Stimulated activated CD8-positive, alpha-beta memory T cell treated with anti-CD3 and anti-CD28 coated beads, Interleukin-4, amount 100 ng/mL, for 24 hours (primary cell): Measurements from ENCODE around the gene SRRM4.
"Not testable (repeated sequence)": the region's sequence is repeated elsewhere in the genome, so short reads cannot be mapped to it uniquely, and the experiment has no call there.

Source experiments
- DNase-seq: peaks from one replicate; pipeline ENCODE4 v3.0.0-alpha.2; 2020; ENCODE audit warnings: low read depth

SRRM4 gene

GRCh38 chr12:118981285-118982211 is at the start of gene SRRM4:
SRRM4 (plus strand) TSS chr12:118981541; CDS start chr12:118981883, 342 bp downstream.
- DNase-seq: no peak

GRCh38 chr12:118946256-118946655 is 35.1 kb upstream of the SRRM4 start:
- no peak for DNase-seq

GRCh38 chr12:118958520-118958919 is 22.8 kb upstream of the SRRM4 start:
- no peak for DNase-seq

- DNase-seq: no peak
These were observed 22.0 kb upstream of the SRRM4 start for GRCh38 chr12:118959348-118959747.

GRCh38 chr12:118959985-118960560 is 21.3 kb upstream of the SRRM4 start:
- DNase-seq: no peak

- DNase-seq: no peak
These were observed 20.5 kb upstream of the SRRM4 start for GRCh38 chr12:118960865-118961264.

GRCh38 chr12:118964988-118965387 is 16.4 kb upstream of the SRRM4 start:
- no peak for DNase-seq

GRCh38 chr12:118970856-118971255 is 10.5 kb upstream of the SRRM4 start:
- DNase-seq: no peak

- DNase-seq: no peak
These were observed 8.4 kb upstream of the SRRM4 start for GRCh38 chr12:118972982-118973381.

GRCh38 chr12:118979763-118980406 is 1.5 kb upstream of the SRRM4 start:
- no peak for DNase-seq

- DNase-seq: no peak
These were observed 830 bp upstream of the SRRM4 start for GRCh38 chr12:118980407-118981014.

- DNase-seq: no peak
These were observed 961 bp downstream of the SRRM4 start for GRCh38 chr12:118982302-118982701.

GRCh38 chr12:118982984-118983761 is 1.8 kb downstream of the SRRM4 start:
- no peak for DNase-seq

GRCh38 chr12:118984161-118984943 is 3.0 kb downstream of the SRRM4 start:
- no peak for DNase-seq

GRCh38 chr12:118986050-118986449 is 4.7 kb downstream of the SRRM4 start:
- no peak for DNase-seq

GRCh38 chr12:118999107-118999506 is 17.8 kb downstream of the SRRM4 start:
- no peak for DNase-seq

GRCh38 chr12:119005085-119005484 is 23.7 kb downstream of the SRRM4 start:
- no peak for DNase-seq

- no peak for DNase-seq
These were observed 24.6 kb downstream of the SRRM4 start for GRCh38 chr12:119005913-119006312.

GRCh38 chr12:119006746-119007145 is 25.4 kb downstream of the SRRM4 start:
- DNase-seq: no peak

- DNase-seq: not testable (repeated sequence)
These were observed 26.9 kb downstream of the SRRM4 start for GRCh38 chr12:119008273-119008672.

- no peak for DNase-seq
These were observed 27.4 kb downstream of the SRRM4 start for GRCh38 chr12:119008691-119009221.
